GM19455 (cell line): ENCODE data around the gene ZNF107.
"Not testable (repeated sequence)": the region's sequence is repeated elsewhere in the genome, so short reads cannot be mapped to it uniquely, and the experiment has no call there.

Experiments
- ATAC-seq: cut with Tn5 transposase; IDR thresholded peaks from one replicate; pipeline ENCODE4 v1.9.1; 2021; ENCODE audit not compliant: unreplicated experiment

Gene ZNF107

DNA sequence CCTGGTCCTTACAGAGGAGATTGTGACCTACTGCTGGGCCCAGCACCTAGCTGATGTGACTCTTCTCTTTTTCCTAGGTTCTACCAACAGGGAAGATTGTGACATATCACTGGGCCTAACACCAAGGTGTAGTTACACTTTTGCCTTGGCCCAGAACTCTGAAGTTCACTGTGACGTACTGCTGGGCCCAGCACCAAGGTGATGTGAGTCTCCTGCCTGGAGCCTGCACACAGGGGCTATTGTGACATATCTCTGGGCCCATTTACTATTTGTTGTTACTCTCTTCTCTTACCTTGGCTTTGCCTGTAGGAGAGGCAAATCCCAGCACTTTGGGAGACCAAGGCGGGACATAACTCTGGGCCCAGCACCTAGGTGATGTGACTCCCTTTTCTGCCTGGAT lies 23.1 kb upstream of the ZNF107 start:
- no peak for ATAC-seq

DNA sequence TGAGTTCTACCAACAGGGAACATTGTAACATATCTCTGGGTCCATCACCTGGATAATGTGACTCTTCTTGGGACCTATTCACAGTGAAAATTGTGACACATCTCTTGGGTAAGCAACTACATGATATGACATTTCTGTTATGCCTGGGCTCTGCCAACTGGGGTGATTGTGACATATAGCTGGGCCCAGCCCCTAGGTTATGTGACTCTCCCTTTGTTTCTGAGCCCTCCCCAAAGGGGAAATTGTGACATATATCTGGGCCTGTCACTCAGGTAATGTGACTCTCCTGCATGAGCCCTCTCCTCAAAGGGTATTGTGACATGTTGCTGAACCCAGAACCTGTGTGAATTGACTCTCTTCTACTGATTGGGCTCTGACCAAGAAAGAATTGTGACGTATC lies 22.4 kb upstream of the ZNF107 start:
- ATAC-seq, result no peak

DNA sequence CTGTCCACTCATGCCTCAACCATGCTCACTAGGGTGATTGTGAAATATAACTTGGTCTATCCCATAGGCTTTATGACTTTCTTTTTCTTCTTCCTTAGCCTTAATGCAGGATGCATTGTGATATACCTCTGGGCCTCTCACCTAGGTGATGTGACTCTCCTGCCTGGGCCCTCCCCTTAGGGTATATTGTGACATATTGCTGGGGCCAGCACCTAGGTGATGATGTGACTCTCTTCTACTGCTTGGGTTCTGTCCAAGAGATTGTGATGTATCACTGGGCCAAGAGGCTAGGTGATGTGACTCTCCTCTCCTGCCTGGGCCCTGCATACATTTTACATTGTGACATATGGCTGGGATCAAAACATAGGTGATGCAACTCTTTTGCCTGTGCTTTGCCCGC lies 14.7 kb upstream of the ZNF107 start:
- no peak for ATAC-seq

DNA sequence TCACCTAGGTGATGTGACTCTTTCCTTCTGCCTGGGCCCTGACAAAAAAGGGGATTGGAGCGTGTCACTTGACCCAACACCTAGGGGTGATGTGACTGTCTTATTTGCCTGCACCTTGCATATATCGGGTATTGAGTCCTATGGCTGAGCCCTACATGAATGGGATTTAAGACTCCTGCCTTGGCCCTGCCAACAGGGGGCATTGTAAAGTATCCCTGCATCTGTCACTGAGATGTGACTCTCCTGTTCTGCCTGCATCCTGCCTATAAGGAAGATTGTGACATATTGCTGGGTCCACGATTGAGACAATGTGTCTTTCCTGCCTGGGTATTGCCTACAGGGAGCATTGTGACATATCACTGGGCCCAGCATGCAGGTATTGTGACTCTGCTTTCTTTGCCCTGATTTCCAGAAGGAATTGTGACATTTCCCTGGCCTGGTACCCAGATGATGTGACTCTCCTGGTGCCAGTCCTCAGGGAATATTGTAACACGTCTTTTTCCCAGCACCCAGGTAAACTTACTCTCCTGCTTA lies 14.2 kb upstream of the ZNF107 start:
- no peak for ATAC-seq

DNA sequence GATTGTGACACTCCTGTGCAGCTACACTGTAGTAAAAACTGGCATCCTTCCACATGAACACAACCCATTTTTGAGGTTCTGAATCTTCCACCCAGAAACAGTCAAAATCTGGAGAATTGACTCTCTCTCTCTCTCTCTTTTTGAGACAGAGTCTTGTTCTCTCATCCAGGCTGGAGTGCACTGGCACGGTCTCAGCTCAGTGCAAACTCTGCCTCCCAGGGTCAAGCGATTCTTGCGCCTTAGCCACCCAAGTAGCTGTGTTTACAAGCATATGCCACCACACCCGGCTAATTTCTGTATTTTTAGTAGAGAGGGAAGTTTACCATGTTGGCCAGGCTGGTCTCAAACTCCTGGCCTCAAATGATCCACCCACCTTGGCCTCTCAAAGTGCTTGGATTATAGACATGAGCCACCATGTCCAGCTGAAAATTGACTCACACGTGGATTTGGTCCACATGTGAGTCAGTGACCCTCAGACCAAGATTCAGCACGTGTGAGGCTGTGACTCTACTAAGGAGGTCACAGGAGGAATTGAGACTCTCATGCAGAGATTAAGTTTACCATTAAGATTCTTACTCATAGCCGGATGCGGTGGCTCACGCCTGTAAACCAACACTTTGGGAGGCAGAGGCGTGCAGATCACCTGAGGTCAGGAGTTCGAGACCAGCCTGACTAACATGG lies 12.1 kb upstream of the ZNF107 start:
- ATAC-seq, result no peak

DNA sequence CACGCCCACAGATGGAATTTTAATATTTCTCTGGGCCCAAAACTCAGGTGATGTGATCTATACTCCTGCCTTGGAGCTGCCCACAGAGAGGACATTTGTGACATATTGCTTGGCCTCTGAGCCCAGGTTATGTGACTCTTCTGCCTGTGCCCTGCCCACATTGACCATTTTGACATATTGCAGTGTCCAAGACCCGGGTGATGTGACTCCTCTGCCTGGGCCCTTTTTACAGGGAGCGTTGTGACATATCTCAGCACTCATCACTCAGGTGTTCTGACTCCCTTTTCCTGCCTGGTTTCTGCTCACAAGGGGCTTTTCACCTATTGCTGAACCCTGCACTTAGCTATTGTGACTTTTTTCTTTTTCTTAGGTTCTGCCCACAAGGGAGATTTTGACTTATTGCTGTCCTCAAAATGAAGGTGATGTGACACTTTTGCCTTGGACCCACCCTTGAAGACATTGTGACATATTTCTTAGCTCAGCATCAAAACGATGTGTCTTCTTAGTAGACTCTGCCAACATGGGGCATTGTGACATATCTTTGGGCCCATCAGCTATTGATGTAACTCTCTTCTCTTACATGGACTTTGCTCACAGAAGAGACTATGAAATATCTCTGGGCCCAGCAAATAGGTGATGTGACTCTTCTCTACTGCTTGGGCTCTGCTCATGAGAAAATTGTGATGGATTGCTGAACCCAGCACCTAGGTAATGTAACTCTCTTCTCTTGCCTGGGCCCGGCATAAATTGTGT lies 11.0 kb upstream of the ZNF107 start:
- no peak for ATAC-seq

DNA sequence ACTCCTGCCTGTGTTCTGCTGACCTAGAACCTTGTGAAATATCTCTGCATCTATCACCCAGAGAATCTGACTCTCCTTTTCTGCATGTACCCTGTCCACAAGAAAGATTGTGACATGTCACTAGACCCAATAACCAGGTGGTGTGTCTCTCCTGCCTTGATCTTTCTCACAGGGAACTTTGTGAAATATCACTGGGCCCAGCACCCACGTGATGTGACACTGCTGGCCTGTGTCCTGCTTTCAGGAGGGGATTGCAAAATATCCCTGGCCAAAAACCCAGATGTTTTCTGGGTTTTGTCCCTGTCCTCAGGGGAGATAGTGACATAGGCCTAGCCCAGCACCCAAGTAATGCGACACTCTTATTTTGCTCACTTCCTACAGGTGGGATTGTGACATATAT lies 10.1 kb upstream of the ZNF107 start:
- ATAC-seq, result no peak

DNA sequence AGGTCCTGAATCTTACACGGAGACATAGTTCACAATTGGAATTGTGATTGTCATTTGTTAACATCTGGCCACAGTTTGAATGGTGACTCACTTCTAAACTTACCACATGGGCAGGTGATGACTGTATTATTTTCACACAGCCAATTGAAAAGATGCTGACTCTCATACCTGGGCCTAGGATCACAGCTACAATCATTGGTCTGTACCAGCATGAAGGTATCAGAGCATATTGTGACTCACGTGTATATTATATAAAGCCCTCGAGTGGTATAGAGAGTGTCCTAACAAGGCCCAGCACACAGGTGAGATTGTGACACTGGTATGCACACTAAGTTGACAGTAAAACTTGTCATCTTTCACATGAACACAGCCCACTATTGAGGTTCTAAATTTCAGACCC lies 9.4 kb upstream of the ZNF107 start:
- no peak for ATAC-seq

DNA sequence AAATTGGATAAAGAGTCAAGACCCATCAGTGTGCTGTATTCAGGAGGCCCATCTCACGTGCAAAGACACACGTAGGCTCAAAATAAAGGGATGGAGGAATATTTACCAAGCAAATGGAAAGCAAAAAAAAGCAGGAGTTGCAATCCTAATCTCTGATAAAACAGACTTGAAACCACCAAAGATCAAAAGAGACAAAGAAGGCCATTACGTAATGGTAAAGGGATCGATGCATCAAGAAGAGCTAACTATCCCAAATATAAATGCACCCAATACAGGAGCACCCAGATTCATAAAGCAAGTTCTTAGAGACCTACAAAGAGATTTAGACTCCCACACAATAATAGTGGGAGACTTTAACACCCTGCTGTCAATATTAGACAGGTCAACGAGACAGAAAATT lies 3.8 kb upstream of the ZNF107 start:
- not testable (repeated sequence) for ATAC-seq

DNA sequence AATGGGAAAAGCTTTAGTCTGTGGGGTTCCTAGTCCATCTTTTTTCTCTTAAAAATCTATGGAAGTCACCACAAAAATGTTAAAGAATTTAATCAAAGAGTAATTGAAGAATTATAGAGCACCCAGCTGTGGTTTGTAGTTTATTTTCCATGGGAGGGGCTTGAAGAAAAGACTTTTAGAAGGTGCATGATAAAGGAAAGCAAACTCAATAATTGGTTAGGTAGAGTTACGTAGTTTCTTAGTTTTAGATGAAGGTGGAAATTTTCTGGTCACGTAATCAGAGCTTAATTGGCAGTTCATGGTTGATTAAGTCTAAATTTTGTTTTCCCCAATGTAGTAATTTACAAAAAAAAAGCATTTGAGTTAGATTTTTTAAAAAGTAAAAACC lies 724 bp downstream of the ZNF107 start:
- no peak for ATAC-seq

DNA sequence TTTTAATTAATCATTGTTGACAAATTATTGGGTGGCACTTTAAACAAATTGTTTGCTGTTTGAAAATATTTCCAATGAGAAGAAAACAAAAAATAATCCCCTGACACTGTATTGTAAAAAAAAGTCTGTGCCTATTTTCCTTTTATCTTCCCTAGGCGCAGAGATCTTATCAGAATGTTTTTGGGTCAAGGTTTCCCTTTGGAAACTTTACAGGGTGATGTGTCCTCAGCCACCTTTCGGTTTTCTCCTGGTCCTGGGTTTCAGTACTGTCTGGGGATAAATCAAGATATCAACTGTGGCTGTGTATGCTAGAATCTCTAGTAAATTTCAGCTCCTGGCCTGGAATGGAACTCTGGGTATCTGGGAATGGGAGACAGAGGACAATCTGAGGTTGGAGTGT lies 1.4 kb downstream of the ZNF107 start:
- ATAC-seq, result no peak

DNA sequence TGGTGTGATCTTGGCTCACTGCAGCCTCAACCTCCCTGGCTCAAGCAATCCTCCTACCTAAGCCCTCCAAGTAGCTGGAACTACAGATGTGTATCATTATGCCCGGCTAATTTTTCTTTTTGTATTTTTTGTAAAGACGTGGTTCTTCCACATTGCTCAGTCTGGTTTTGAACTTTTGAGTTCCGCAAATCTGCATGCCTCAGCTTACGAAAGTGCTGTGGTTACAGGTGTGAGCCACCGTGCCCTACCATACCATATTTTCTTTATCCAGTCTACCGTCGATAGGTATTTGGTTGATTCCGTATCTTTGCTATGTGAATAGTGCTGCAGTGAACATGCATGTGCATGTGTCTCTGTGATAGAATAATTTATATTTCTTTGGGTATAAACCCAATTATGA lies 6.5 kb downstream of the ZNF107 start:
- ATAC-seq, result no peak

DNA sequence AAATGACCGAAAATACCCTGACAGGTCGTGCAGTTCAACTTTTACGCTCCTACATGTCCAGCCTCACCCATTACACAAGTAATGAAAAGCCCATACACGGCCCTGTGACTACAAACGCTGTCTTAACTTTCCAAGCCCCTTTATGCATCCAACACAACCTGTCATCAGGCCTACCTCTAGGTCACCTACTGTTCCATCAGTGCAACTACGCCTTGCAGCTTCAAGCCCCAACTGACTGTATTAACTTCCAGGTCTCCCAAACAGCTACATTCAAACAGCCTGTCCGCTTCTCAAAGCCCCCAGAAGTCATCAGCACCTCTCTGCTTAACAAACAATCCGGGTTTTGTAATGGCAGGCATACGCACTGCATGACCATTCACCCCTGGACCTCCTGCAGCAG lies 19.2 kb downstream of the ZNF107 start:
- ATAC-seq, result no peak

DNA sequence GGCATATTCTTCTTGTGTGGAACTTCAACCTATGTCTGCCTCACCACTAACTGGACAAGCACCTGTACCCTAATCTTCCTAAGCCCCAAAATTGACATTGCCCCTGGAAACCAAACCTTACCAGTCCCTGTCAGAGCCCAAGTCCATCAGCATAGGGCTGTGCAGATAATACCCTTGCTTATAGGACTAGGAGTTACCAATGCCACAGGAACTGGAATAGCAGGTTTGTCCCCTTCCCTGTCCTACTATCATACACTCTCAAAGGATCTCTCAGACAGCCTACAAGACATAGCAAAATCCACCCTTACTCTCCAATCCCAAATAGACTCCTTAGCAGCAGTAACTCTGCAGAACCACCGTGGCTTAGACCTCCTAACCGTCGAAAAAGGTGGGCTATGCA lies 19.8 kb downstream of the ZNF107 start:
- ATAC-seq, result no peak

DNA sequence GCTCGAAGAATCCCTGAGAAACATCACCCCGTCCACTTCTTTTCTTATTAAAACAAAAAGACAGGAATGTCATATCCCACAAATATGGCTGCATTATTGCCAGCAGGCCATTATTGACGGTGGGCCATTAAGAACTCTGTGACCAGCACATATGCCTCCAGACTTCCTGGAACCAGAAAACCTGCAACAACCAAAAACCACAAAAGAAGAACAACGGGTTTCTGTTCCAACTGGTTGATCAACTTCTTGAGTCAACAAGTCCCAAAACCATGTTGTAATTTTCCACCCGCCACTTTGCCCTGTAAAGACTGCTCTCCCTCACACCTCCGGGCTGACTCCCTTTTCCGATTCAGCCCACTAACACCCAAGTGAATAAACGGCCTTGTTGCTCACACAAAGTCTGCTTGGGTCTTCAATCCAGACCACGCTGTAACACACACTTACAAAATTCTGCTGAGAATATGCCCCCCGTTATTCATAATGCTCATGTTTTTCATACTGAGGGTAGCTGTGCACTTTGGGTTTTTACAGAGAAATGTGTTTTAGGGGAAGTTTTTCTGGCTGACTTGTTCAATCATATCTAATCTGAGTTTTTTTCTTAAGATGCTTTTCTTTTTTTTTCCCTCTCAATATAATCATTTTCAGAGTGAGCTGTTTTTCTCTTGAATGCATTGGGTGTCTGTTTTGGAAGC lies 20.7 kb downstream of the ZNF107 start:
- ATAC-seq, result no peak

DNA sequence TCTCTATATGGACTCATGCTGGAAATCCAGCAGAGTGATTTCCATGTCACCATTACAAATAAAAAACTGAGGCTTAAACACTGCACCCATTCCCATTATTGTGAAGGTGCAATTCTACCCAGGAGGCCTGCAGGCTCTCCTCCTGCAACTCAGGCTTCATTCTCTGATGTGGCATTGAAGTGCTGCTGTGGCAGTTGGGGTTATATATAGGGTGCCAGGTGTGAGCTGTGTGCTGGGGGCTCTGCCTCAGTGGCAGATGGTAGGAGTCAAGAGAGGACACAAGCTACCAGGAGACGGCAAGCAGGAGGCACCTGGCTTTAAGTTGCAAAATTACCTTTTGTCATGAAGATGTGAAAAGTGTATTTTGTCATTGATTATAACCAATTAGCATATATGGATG lies 21.3 kb downstream of the ZNF107 start:
- ATAC-seq, result no peak

DNA sequence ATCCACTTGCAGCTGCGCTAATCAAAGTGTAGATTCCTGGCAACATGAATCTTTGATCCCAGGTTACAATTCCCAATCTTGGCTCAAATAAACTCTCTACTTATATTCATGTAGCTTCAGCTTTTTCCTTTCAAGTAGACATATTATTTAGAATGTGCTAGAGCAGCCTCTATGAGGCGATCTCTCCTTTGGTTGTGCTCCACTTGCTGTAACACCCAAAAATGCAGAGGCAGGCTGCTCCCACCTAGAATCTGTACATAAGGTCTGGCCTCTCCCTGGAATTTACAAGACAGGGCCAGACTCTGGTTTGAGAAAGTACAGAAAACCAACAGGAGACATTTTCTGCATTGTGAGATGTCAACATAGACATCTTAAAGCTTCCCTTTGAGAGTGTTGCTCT lies 23.1 kb downstream of the ZNF107 start:
- no peak for ATAC-seq

DNA sequence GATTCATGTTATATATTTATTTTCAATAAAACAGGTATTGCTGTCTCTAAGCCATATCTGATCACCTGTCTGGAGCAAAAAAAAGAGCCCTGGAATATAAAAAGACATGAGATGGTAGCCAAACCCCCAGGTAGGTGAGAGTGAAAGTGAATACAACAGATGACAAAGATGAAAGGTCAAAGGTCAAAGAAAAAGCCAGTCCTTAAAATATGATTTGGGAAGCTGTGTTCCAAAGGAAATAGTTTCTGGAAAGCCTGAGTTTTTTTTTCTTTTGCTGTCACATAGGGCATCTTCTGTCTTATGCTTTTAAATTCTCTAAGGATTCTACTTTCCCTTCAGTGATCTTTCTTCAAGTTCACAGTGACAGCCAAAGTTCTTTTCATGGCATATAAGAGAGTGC lies 25.9 kb downstream of the ZNF107 start:
- ATAC-seq, result no peak

DNA sequence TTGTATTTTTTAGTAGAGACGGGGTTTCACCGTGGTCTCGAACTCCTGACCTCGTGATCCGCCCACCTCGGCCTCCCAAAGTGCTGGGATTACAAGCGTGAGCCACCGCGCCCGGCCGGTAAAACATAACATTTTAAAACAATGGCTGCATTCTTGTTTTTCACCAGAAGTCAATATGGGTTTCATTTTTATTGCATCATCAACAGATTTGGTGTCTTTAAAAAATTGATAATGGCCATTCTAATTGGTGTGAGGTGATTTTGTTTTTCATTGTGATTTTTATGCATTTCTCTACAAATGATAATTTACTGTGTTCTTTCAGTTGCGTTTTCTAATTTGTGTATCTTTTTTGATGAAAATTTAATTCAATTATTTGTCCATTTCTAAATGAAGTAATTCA lies 31.9 kb downstream of the ZNF107 start:
- not testable (repeated sequence) for ATAC-seq

DNA sequence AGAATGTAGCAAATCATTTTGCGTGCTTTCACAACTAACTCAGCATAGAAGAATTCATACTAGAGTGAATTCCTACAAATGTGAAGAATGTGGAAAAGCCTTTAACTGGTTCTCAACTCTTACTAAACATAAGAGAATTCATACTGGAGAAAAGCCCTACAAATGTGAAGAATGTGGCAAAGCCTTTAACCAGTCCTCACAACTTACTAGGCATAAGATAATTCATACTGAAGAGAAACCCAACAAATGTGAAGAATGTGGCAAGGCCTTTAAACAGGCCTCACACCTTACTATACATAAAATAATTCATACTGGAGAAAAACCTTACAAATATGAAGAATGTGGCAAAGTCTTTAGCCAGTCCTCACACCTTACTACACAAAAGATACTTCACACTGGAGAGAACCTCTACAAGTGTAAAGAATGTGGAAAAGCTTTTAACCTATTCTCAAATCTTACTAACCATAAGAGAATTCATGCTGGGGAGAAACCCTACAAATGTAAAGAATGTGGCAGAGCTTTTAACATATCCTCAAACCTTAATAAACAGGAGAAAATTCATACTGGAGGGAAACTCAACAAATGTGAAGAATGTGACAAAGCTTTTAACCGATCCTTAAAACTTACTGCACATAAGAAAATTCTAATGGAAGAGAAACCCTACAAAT lies 40.8 kb downstream of the ZNF107 start:
- ATAC-seq, result no peak

DNA sequence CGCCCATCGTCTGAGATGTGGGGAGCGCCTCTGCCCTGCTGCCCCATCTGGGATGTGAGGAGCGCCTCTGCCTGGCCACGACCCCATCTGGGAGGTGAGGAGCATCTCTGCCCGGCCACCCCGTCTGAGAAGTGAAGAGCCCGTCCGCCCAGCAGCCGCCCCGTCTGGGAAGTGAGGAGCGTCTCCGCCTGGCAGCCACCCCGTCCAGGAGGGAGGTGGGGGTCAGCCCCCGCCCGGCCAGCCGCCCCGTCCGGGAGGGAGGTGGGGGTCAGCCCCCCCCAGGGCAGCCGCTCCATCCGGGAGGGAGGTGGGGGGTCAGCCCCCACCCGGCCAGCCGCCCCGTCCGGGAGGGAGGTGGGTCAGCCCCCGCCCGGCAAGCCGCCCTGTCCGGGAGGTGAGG lies 52.0 kb downstream of the ZNF107 start:
- not testable (repeated sequence) for ATAC-seq
